LNCaP clone FGC (cell line): ENCODE data around the gene SOX5.

Experiments
- DNase-seq: peaks from one replicate; pipeline ENCODE4 v3.0.0-alpha.2; 2011; ENCODE audit warnings: low read depth
- H3K4me3 ChIP-seq: 2 replicates; pipeline ENCODE4 v1.5.1; 2011; ENCODE audit warnings: mild to moderate bottlenecking, low read depth, low read length, control low read depth
- TF ChIP-seq, protein P1 (sequence below): IDR thresholded peaks from 2 replicates; pipeline ENCODE4 v1.5.1; 2012; ENCODE audit warnings: mild to moderate bottlenecking; ENCODE audit not compliant: control insufficient read depth, insufficient read depth; ENCODE audit errors: extremely low read depth

SOX5 gene

DNA sequence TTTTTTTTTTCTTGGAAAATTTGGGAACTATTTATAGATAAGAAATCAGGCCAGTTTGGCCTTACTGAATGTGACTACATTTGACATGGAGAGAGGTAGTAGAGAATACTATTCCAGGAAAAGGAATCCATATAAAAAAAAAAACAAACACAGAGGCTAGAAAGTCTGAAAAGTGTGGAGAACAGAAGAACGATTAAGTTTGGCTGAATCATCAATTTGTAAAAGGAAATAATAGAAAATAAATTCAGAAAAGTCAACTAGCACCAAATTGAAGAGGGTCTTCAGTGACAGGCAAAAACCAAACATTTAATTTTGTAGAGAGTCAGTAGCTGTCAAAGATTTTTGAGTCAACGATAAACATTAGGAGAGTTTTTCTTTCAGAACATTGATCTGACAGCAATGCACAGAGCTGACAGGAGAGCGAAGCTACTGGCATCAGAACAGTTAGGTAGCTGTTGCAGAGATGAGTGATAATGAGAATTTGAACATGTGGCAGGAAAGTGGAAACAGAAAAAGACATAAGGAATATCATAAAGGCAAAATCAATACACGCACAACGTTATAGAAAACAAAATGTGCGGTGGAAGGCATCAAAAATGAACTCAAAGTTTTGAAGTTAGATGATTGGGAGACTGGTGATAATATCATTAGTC, 241.2 kb downstream of the SOX5 start:
- DNase-seq = no peak
- TF ChIP-seq, protein P1, sequence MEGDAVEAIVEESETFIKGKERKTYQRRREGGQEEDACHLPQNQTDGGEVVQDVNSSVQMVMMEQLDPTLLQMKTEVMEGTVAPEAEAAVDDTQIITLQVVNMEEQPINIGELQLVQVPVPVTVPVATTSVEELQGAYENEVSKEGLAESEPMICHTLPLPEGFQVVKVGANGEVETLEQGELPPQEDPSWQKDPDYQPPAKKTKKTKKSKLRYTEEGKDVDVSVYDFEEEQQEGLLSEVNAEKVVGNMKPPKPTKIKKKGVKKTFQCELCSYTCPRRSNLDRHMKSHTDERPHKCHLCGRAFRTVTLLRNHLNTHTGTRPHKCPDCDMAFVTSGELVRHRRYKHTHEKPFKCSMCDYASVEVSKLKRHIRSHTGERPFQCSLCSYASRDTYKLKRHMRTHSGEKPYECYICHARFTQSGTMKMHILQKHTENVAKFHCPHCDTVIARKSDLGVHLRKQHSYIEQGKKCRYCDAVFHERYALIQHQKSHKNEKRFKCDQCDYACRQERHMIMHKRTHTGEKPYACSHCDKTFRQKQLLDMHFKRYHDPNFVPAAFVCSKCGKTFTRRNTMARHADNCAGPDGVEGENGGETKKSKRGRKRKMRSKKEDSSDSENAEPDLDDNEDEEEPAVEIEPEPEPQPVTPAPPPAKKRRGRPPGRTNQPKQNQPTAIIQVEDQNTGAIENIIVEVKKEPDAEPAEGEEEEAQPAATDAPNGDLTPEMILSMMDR = no peak
- no peak overlapping the region for H3K4me3 ChIP-seq

DNA sequence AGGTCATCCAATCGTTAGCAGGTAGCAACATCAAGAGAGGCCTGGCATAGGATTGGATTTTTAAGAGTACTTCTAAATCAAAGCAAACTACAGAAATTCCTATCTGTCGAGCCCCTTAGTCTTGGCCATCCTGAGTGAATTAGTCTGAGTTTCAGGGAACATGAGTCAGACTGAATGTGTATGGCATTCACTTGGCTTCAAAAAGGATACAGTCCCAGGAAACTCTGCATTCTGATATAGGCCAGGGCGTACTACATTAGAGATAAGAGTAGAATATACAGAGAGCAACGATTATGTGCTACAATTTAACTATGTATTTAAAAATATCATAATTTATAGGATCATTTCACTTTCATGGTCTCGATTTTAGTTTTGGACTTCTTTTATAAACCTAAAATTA, 242.2 kb downstream of the SOX5 start:
- TF ChIP-seq, protein P1 = no peak
- no peak for DNase-seq
- H3K4me3 ChIP-seq = no peak overlapping the region

DNA sequence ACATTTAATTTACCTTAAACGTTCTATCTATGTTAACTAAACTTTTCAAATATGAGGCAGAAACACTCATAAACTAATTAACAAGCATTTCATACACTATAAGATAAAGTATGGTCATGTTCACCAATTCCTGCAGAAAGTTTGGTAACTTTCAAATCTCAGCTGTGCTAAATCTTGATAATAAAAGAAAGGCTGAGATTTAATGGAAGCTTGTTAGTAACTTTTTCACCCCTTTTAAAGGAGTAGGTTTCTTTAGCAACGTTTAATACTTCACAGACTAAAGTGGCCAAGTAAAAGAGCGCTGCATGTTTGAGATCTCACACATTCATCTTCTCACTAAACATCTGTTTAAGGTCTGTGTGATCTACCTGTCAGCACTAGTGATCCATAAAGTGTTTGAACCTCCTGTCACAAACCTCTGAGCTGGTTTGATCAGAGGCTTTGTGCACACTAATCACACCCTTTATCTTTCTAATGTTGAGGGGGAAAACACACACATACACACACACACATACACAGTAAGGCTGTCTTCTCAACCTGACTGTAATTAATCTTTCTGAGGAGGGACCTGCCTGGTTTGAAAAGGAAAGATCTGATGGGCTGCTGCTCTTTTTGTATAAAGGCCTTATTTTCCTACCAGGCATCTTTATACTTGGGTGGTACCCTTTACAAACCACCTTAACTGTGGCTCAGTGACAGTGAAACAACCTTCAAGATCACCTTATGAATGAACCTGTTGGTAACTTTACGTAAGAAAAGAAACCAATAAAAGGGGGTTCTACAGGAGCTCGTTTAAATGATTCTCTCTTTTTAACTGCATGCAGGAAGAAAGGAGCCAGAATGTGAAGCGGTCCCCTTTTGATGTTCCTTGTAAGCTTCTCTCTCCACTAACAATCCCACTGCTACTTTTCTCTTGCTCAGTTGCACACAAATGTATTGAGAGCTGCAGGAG, 244.2 kb downstream of the SOX5 start:
- TF ChIP-seq, protein P1 = no peak
- no peak overlapping the region for H3K4me3 ChIP-seq
- DNase-seq = no peak

DNA sequence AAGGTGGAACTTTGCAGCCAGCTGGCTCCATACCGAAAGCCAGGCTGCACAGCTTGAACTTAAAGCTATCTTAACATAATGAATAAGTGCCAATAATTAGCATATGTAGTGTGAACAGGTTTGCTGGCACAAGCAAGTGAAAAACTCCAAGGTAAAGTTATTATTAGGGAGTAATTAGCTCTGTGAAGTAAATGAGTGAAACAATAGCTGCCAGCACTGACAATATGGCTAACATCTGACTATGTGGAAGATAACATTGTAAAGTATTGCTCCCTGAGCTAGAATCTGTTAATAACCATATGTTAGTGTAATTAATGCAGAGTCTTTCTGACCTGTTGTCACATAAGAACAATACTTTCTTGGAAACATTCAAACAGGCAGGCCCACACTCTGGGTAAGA, 246.4 kb downstream of the SOX5 start:
- TF ChIP-seq, protein P1 = no peak
- DNase-seq = no peak
- H3K4me3 ChIP-seq = no peak overlapping the region

DNA sequence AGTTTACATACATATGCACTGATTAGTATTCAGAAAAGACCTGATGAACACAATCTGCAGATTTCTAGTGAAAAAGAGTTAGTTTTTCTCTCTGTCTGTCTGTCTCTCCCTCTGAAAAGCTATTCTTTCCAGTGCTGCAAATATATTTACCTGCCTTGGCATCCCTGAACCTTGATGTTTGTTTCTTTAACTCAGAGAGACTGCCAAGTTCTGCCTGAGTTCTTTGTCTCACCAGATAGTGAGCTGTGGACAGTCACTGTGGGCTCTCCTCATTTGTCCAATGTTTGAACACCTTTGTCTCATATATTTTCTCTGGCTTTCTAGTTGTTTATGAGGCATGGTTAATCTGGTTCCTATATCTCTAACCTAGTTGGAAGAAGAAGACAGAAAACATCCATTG, 250.4 kb downstream of the SOX5 start:
- H3K4me3 ChIP-seq = no peak overlapping the region
- TF ChIP-seq, protein P1 = no peak
- no peak for DNase-seq

DNA sequence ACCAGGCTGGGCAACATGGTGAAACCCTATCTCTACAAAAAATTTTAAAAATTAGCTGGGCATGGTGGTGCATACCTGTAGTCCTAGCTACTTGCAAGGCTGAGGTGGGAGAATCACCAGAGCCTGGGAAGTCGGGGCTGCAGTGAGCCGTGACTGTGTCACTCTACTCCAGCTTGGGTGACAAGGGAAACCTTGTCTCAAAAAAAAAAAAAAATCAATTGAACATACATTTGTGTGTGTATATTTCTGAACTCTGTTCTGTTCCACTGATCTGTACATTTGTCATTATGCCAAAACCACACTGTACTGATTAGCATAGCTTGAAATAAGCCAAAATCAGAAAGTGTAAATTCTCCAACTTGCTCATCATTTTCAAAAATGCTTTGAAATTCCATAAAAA, 254.6 kb downstream of the SOX5 start:
- DNase-seq = no peak
- TF ChIP-seq, protein P1 = no peak
- no peak overlapping the region for H3K4me3 ChIP-seq
